HEK293T (cell line): ENCODE data around the gene CDH4.

Source experiments
- CTCF ChIA-PET: fragments of 350-600 bp; formaldehyde crosslinking; extraction: SDS; loops from one replicate; lab custom pipeline; 2021; ENCODE audit warnings: antibody characterized with exemption, inconsistent platforms; lab: Yijun Ruan, JAX
- POLR2A ChIA-PET: fragments of 350-600 bp; formaldehyde crosslinking; extraction: SDS; loops from one replicate; lab custom pipeline; 2020; ENCODE audit warnings: antibody characterized with exemption, inconsistent platforms; lab: Yijun Ruan, JAX
- DNase-seq: peaks from one replicate; pipeline ENCODE4 v3.0.0; 2012; ENCODE audit warnings: mixed read lengths; ENCODE audit errors: extremely low spot score
- ARNT ChIP-seq: fragments of 450-650 bp; IDR thresholded peaks from 2 replicates; pipeline ENCODE4 v1.6.1; 2017; ENCODE audit warnings: mild to moderate bottlenecking
- BHLHE40 ChIP-seq: fragments of 450-650 bp; IDR thresholded peaks from 2 replicates; pipeline ENCODE4 v1.6.1; 2016; ENCODE audit warnings: mild to moderate bottlenecking, moderate library complexity, borderline replicate concordance
- CTBP1 ChIP-seq: fragments of 450-650 bp; IDR thresholded peaks from 2 replicates; pipeline ENCODE4 v1.6.1; 2016; ENCODE audit warnings: borderline replicate concordance
- ELF4 ChIP-seq: fragments of 450-650 bp; IDR thresholded peaks from 2 replicates; pipeline ENCODE4 v1.6.1; 2017; ENCODE audit warnings: antibody characterized with exemption
- FOXA1 ChIP-seq: fragments of 450-650 bp; IDR thresholded peaks from 2 replicates; pipeline ENCODE4 v1.6.1; 2016; ENCODE audit warnings: mild to moderate bottlenecking
- FOXK2 ChIP-seq: fragments of 450-650 bp; IDR thresholded peaks from 2 replicates; pipeline ENCODE4 v1.6.1; 2016; ENCODE audit warnings: mild to moderate bottlenecking
- FOXM1 ChIP-seq: fragments of 450-650 bp; IDR thresholded peaks from 2 replicates; pipeline ENCODE4 v1.6.1; 2017; ENCODE audit warnings: mild to moderate bottlenecking, borderline replicate concordance
- HDGF ChIP-seq: fragments of 450-650 bp; IDR thresholded peaks from 2 replicates; pipeline ENCODE4 v1.6.1; 2017; ENCODE audit warnings: antibody characterized with exemption, borderline replicate concordance
- L3MBTL2 ChIP-seq: fragments of 450-650 bp; conservative IDR thresholded peaks from 2 replicates; pipeline ENCODE4 v1.6.1; 2016; ENCODE audit warnings: mild to moderate bottlenecking
- LEF1 ChIP-seq: fragments of 450-650 bp; IDR thresholded peaks from 2 replicates; pipeline ENCODE4 v1.6.1; 2017; ENCODE audit warnings: mild to moderate bottlenecking, borderline replicate concordance
- NFRKB ChIP-seq: fragments of 450-650 bp; IDR thresholded peaks from 2 replicates; pipeline ENCODE4 v1.6.1; 2016; ENCODE audit warnings: mild to moderate bottlenecking, moderate library complexity
- SP1 ChIP-seq: fragments of 450-650 bp; IDR thresholded peaks from 2 replicates; pipeline ENCODE4 v1.6.1; 2017
- SUZ12 ChIP-seq: fragments of 450-650 bp; IDR thresholded peaks from 2 replicates; pipeline ENCODE4 v1.6.1; 2016; ENCODE audit warnings: mild to moderate bottlenecking
- TARDBP ChIP-seq: fragments of 450-650 bp; IDR thresholded peaks from 2 replicates; pipeline ENCODE4 v1.6.1; 2016
- ZNF384 ChIP-seq: fragments of 450-650 bp; IDR thresholded peaks from 2 replicates; pipeline ENCODE4 v1.6.1; 2016
- TF ChIP-seq, protein P1 (sequence below): fragments of 450-650 bp; IDR thresholded peaks from 2 replicates; pipeline ENCODE4 v1.6.1; 2016

CDH4 gene

DNA sequence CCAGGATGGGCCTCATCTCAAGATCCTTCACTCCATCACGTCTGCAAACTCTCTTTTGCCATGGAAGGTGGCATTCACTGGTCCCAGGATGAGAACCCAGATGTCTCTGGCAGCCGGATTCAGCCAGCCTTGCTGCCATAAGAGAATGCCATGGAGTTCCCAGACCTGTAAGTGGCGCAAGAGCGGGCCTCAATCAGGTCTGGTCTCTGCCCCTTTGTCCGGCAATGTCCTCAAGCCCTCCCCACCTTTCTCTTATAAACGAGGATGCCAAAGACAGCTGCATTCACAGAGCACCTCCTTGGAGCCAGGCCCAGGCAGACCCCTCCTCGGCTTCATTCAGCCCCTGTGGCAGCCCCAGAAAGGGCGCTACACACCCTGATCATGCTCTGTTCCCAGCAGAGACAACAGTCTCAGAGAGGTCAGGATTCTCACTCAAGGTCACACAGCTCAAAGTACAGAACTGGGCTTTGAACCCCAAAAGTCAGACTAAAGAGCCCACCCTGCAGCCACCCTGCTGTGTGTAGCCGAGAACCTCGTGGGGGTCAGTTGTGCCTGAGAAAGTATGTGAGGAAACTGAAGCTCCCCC lies 549.9 kb downstream of the CDH4 start:
- POLR2A ChIA-PET: no interaction called here
- no peak for DNase-seq
- CTCF ChIA-PET: no interaction called here
- TF ChIP-seq FOXM1 (no peak), HDGF (no peak), LEF1 (no peak), FOXK2 (no peak), NFRKB (no peak), SP1 (no peak), SUZ12 (no peak), BHLHE40 (no peak), TARDBP (no peak), ARNT (no peak)

DNA sequence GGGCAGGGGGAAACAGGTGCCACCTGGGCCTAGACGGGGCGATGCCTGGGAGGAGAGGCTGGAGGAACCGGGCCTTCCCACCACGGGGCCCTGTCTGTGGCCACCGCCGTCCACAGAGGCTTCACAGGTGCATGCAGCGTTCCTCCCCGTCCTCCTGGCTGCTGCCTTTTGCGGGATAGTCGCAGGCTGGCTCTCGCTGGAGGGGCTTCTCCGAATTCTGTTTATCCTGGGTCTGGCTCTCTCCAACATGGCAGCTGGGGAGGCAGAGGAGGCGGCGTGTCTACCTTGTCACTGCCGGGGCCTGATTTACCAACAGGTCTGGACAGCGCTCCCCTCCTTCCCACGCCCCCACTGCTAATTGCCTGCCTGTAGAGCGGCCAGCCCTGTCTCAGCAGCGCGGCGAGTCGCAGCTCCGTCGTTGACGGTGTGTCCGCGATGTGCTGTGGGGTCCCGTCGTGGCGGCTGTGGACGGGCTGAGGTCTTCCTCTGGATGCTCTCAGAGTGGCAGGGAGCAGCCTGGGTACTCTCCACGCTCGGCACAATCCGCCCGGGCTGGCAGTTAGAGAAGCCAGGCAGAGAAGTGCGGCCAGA lies 550.8 kb downstream of the CDH4 start:
- TF ChIP-seq, protein P1, sequence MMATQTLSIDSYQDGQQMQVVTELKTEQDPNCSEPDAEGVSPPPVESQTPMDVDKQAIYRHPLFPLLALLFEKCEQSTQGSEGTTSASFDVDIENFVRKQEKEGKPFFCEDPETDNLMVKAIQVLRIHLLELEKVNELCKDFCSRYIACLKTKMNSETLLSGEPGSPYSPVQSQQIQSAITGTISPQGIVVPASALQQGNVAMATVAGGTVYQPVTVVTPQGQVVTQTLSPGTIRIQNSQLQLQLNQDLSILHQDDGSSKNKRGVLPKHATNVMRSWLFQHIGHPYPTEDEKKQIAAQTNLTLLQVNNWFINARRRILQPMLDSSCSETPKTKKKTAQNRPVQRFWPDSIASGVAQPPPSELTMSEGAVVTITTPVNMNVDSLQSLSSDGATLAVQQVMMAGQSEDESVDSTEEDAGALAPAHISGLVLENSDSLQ: no peak
- TF ChIP-seq CTBP1: no peak
- TF ChIP-seq L3MBTL2: no peak
- no peak for TF ChIP-seq TARDBP
- no peak for TF ChIP-seq SUZ12
- TF ChIP-seq FOXM1: no peak
- TF ChIP-seq FOXK2: no peak
- TF ChIP-seq HDGF: no peak
- no peak for TF ChIP-seq ELF4
- TF ChIP-seq FOXA1: no peak
- no peak for TF ChIP-seq NFRKB
- ChIA-PET POLR2A (no interaction called here), CTCF (no interaction called here)
- no peak for DNase-seq

DNA sequence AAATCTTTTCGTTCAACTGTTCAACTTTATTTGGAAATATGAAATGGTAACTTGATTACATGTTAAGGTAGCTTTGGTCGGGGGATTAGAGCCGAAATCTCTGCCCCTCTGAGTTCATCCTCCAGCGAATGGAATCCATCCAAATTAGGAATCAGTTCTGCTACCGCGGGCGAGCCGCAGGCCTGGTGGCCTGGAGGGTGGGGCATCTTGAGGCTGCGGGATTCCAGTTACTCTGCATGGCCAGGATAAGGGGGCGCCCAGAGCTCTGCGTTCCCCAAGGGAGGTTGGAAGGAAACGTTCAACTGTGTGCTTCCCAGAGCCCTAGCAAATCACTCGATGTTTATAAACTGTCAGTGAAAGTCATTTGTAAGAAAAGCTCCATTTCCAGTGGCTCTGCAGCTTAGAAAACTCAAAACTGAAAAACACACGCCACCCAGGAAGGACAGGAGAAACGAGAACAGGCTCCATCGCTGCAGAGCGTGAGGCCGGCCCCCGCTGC lies 551.4 kb downstream of the CDH4 start:
- POLR2A ChIA-PET: no interaction called here
- CTCF ChIA-PET: no interaction called here
- DNase-seq: no peak
- TF ChIP-seq ELF4 (no peak), SUZ12 (no peak), FOXM1 (no peak), FOXA1 (no peak), BHLHE40 (no peak), SP1 (no peak), LEF1 (no peak), ZNF384 (no peak), L3MBTL2 (no peak), CTBP1 (no peak), NFRKB (no peak), ARNT (no peak), TARDBP (no peak), HDGF (no peak)
- TF ChIP-seq, protein P1: no peak

- CTCF ChIA-PET: no interaction called here
- POLR2A ChIA-PET: no interaction called here
- no peak for TF ChIP-seq NFRKB
- TF ChIP-seq FOXK2: no peak
- TF ChIP-seq, protein P1: no peak
- TF ChIP-seq FOXA1: no peak
- TF ChIP-seq SP1: no peak
- no peak for TF ChIP-seq LEF1
- TF ChIP-seq HDGF: no peak
- no peak for TF ChIP-seq CTBP1
- no peak for TF ChIP-seq ELF4
- no peak for TF ChIP-seq TARDBP
- TF ChIP-seq BHLHE40: no peak
- no peak for TF ChIP-seq L3MBTL2
- TF ChIP-seq SUZ12: no peak
- no peak for TF ChIP-seq ZNF384
- no peak for TF ChIP-seq FOXM1
- no peak for TF ChIP-seq ARNT
- no peak for DNase-seq
These were observed 552.1 kb downstream of the CDH4 start for GRCh38 chr20:61803915-61804751.

GRCh38 chr20:61804752-61805295 lies 552.8 kb downstream of the CDH4 start:
- TF ChIP-seq TARDBP: no peak
- TF ChIP-seq LEF1: no peak
- TF ChIP-seq, protein P1: no peak
- TF ChIP-seq HDGF: no peak
- TF ChIP-seq SP1: no peak
- no peak for TF ChIP-seq CTBP1
- no peak for TF ChIP-seq ELF4
- TF ChIP-seq L3MBTL2: no peak
- no peak for TF ChIP-seq ZNF384
- no peak for TF ChIP-seq NFRKB
- TF ChIP-seq SUZ12: no peak
- no peak for TF ChIP-seq BHLHE40
- TF ChIP-seq FOXM1: no peak
- TF ChIP-seq ARNT: no peak
- TF ChIP-seq FOXK2: no peak
- TF ChIP-seq FOXA1: no peak
- no peak for DNase-seq
- ChIA-PET CTCF (no interaction called here), POLR2A (no interaction called here)
